GM23338 (cell line): Measurements from ENCODE around the gene NME1. TPM values are rescaled to one million over a fixed set of nuclear protein-coding genes. Genes with fewer than 3 reads are reported as not detected.
"Not testable (repeated sequence)": the region's sequence is repeated elsewhere in the genome, so short reads cannot be mapped to it uniquely, and the experiment has no call there.

Experiments used
- ATAC-seq: fragments of 200-7000 bp; cut with Tn5 transposase; 3 replicates; pipeline ENCODE4 v1.9.1; 2020
- DNase-seq: peaks from one replicate; pipeline ENCODE4 v3.0.0-alpha.2; 2015; ENCODE audit warnings: low spot score
- H2AFZ ChIP-seq: fragments of 200-600 bp; sonication (generic); 2 replicates; pipeline ENCODE4 v1.8.0; 2016; ENCODE audit warnings: antibody characterized with exemption, mild to moderate bottlenecking, moderate library complexity
- H3F3A ChIP-seq: fragments of 200-600 bp; sonication (generic); replicated peaks from 2 replicates; pipeline ENCODE4 v1.8.0; 2017; ENCODE audit warnings: antibody characterized with exemption, mixed run types, low read depth
- H3K27ac ChIP-seq: fragments of 200-600 bp; sonication (generic); 2 replicates; pipeline ENCODE4 v1.6.1; 2016; ENCODE audit warnings: low read depth
- H3K27me3 ChIP-seq: fragments of 200-600 bp; sonication (generic); 2 replicates; pipeline ENCODE4 v1.8.0; 2016; ENCODE audit warnings: mild to moderate bottlenecking, mixed run types, moderate library complexity; ENCODE audit not compliant: insufficient read depth
- H3K36me3 ChIP-seq: fragments of 200-600 bp; sonication (generic); 2 replicates; pipeline ENCODE4 v1.8.0; 2016; ENCODE audit warnings: mild to moderate bottlenecking; ENCODE audit not compliant: insufficient read depth
- H3K4me1 ChIP-seq: fragments of 200-600 bp; sonication (generic); 2 replicates; pipeline ENCODE4 v1.8.0; 2016; ENCODE audit warnings: mild to moderate bottlenecking, moderate library complexity; ENCODE audit not compliant: insufficient read depth
- H3K4me2 ChIP-seq: fragments of 200-600 bp; sonication (generic); 2 replicates; pipeline ENCODE4 v1.7.1; 2017; ENCODE audit warnings: mixed run types
- H3K4me3 ChIP-seq: fragments of 200-600 bp; sonication (generic); 2 replicates; pipeline ENCODE4 v1.6.1; 2016; ENCODE audit warnings: mixed run types
- H3K79me2 ChIP-seq: fragments of 200-600 bp; sonication (generic); replicated peaks from 2 replicates; pipeline ENCODE4 v1.8.0; 2017; ENCODE audit warnings: mild to moderate bottlenecking; ENCODE audit not compliant: insufficient read depth
- H3K9me2 ChIP-seq: fragments of 200-600 bp; sonication (generic); 2 replicates; pipeline ENCODE4 v1.8.0; 2017; ENCODE audit not compliant: insufficient read depth
- H4K20me1 ChIP-seq: fragments of 200-600 bp; sonication (generic); replicated peaks from 2 replicates; pipeline ENCODE4 v1.8.0; 2017; ENCODE audit warnings: mild to moderate bottlenecking; ENCODE audit not compliant: insufficient read depth
- H3K27ac Mint-ChIP-seq: 2 replicates; pipeline ENCODE4 v1.8.0; 2020; ENCODE audit warnings: inconsistent platforms, mild to moderate bottlenecking, moderate library complexity, mixed read lengths
- H3K27me3 Mint-ChIP-seq: 3 replicates; pipeline ENCODE4 v1.8.0; 2022; ENCODE audit warnings: low read depth, mild to moderate bottlenecking, moderate library complexity, mixed read lengths, inconsistent platforms; ENCODE audit not compliant: insufficient read depth, poor library complexity
- H3K36me3 Mint-ChIP-seq: 3 replicates; pipeline ENCODE4 v1.8.0; 2021; ENCODE audit warnings: low read depth, mild to moderate bottlenecking, inconsistent platforms, moderate library complexity, mixed read lengths
- H3K4me1 Mint-ChIP-seq: 3 replicates; pipeline ENCODE4 v1.8.0; 2020; ENCODE audit warnings: mild to moderate bottlenecking, inconsistent platforms, mixed read lengths
- H3K4me3 Mint-ChIP-seq: 3 replicates; pipeline ENCODE4 v1.8.0; 2021; ENCODE audit warnings: moderate library complexity, mild to moderate bottlenecking, inconsistent platforms, mixed read lengths
- H3K9me3 Mint-ChIP-seq: 3 replicates; pipeline ENCODE4 v1.8.0; 2020; ENCODE audit warnings: moderate library complexity, mild to moderate bottlenecking, inconsistent platforms, mixed read lengths
- CREB1 ChIP-seq: fragments of 250-450 bp; sonication (Bioruptor Pico); IDR thresholded peaks from 2 replicates; pipeline ENCODE4 v1.5.0; 2020; ENCODE audit warnings: low read depth, mild to moderate bottlenecking, moderate library complexity
- EZH2 ChIP-seq: fragments of 200-600 bp; sonication (generic); IDR thresholded peaks from one replicate; pipeline ENCODE4 v1.8.0; 2017; ENCODE audit warnings: antibody characterized with exemption, mild to moderate bottlenecking, low read depth; ENCODE audit not compliant: unreplicated experiment
- EZH2phosphoT487 ChIP-seq: fragments of 200-600 bp; sonication (generic); IDR thresholded peaks from one replicate; pipeline ENCODE4 v1.8.1; 2018; ENCODE audit warnings: antibody characterized with exemption; ENCODE audit not compliant: unreplicated experiment
- JUNB ChIP-seq: IDR thresholded peaks from one replicate; pipeline ENCODE4 v1.6.1; 2016; ENCODE audit warnings: antibody characterized with exemption; ENCODE audit not compliant: unreplicated experiment
- NANOG ChIP-seq: IDR thresholded peaks from 2 replicates; pipeline ENCODE4 v1.6.1; 2016; ENCODE audit warnings: antibody characterized with exemption, borderline replicate concordance
- POLR2AphosphoS5 ChIP-seq: IDR thresholded peaks from 2 replicates; pipeline ENCODE4 v1.6.1; 2016; ENCODE audit warnings: antibody characterized with exemption, low read depth
- ZNF114 ChIP-seq: fragments of 250-450 bp; sonication (Bioruptor Pico); IDR thresholded peaks from 2 replicates; pipeline ENCODE4 v1.5.0; 2020; ENCODE audit warnings: mild to moderate bottlenecking, moderate library complexity
- ZNF331 ChIP-seq: fragments of 250-450 bp; sonication (Bioruptor Pico); IDR thresholded peaks from 2 replicates; pipeline ENCODE4 v1.5.0; 2020; ENCODE audit warnings: low read depth, mild to moderate bottlenecking, moderate library complexity
- polyA plus RNA-seq: library from polyadenylated mRNA; unstranded; fragments of >200 nt; fragmentation: Nextera tagmentation; extraction: Ambion mirVana; gene quantifications from 2 replicates; pipeline ENCODE4 v1.2.1, GENCODE V29; 2016
- total RNA-seq: library from RNA; depleted of rRNA; stranded (reverse); fragments of >200 nt; shearing (Covaris generic); gene quantifications from 2 replicates; pipeline ENCODE4 v1.2.3, GENCODE V29; 2014
- TF ChIP-seq, protein P1 (sequence below), 2 experiments: fragments of 200-600 bp in 1 of 2; sonication (generic) in 1 of 2; conservative IDR thresholded peaks; 2 replicates each; pipeline versions ENCODE4 v1.5.1 to v1.6.1; 2016 to 2017; ENCODE audit warnings: antibody characterized with exemption in 2 of 2, low read depth in 2 of 2, mild to moderate bottlenecking in 2 of 2, moderate library complexity in 1 of 2
- TF ChIP-seq, protein P2 (sequence below): IDR thresholded peaks from one replicate; pipeline ENCODE4 v1.6.1; 2018; ENCODE audit warnings: antibody characterized with exemption; ENCODE audit not compliant: unreplicated experiment
- TF ChIP-seq, protein P3 (sequence below): IDR thresholded peaks from 2 replicates; pipeline ENCODE4 v1.6.1; 2016; ENCODE audit warnings: antibody characterized with exemption

The NME1 gene
- total and polyA plus RNA-seq, 2 experiments from 2014 or later, result 159 to 534 TPM

DNA sequence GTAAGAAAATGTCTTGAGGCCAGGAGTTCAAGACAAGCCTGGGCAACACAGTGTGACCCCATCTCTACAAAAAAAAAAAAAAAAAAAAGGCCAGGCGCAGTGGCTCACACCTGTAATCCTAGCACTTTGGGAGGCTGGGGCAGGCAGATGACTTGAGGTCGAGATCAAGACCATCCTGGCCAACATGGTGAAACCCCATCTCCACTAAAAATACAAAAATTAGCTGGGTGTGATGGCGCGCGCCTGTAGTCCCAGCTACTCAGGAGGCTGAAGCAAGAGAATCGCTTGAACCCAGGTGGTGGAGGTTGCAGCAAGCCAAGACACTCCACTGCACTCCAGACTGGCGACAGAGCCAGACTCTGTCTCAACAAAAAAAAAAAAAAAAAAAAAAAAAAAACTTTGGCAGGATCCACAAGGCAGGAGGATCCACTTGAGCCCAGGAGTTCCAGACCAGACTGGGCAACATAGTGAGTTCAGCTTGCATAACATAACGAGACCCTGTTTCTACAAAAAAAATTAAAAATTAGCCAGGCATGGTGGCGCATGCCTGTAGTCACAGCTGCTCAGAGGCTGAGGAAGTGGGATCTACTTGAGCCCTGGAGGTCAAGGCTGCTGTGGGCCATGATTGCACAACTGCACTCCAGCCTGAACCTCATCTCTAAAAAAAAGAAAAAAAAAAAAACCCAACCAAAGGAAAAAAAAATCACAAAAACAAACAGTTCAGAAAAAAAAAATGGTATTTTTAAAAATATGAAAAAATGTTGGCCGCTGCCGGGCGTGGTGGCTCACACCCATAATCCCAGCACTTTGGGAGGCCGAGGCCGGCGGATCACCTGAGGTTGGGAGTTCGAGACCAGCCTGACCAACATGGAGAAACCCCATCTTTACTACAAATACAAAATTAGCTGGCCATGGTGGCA, 40.8 kb upstream of the NME1 start:
- H3K36me3 Mint-ChIP-seq, H3K27me3 ChIP-seq, H3K9me2 ChIP-seq, DNase-seq, H3K4me3 Mint-ChIP-seq, H3K4me3 ChIP-seq, H3K36me3 ChIP-seq, H3K27me3 Mint-ChIP-seq, H3K4me2 ChIP-seq, H3K4me1 Mint-ChIP-seq, H3K4me1 ChIP-seq, H2AFZ ChIP-seq, H3F3A ChIP-seq, H3K27ac ChIP-seq, H3K27ac Mint-ChIP-seq, H3K9me3 Mint-ChIP-seq, ATAC-seq: not testable (repeated sequence)
- Histone ChIP-seq H4K20me1 (peaks cover 22% of the 10 kb centered on the region), H3K79me2 (peaks cover 99% of the 10 kb centered on the region)

DNA sequence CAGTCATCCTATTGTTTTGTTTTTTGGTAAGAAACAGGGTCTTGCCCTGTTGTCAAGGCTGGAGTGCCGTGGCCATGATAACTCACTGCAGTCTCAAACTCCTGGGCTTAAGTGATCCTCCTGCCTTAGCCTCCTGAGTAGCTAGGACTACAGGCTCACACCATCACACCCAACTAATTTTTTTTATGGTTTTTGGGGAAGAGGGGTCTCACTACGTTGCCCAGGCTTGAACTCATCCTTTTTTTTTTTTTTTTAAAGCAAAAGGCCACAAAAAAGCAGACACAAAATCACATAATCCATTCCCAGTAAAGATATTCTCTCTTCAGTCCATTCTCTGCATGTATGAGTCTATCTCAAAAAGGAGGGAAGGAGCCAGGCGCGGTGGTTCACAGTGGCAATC, 38.2 kb upstream of the NME1 start:
- Histone ChIP-seq H2AFZ (no peak overlapping the region), H3K36me3 (no peaks in the 10 kb centered on the region), H3F3A (no peaks in the 10 kb centered on the region), H3K4me2 (no peak overlapping the region), H3K9me2 (no peaks in the 10 kb centered on the region), H4K20me1 (peaks cover 32% of the 10 kb centered on the region), H3K4me1 (peaks cover 15% of the 10 kb centered on the region), H3K4me3 (no peak overlapping the region), H3K27ac (no peak overlapping the region), H3K27me3 (no peaks in the 10 kb centered on the region), H3K79me2 (peaks cover 95% of the 10 kb centered on the region)
- no peak for ATAC-seq
- H3K4me3 Mint-ChIP-seq, result no peak overlapping the region
- no peak for DNase-seq
- H3K27me3 Mint-ChIP-seq, result peaks cover 1% of the 10 kb centered on the region
- peaks cover 10% of the 10 kb centered on the region for H3K4me1 Mint-ChIP-seq
- peak overlapping the region; percentile 72 for H3K27ac Mint-ChIP-seq
- H3K9me3 Mint-ChIP-seq, result no peaks in the 10 kb centered on the region
- no peaks in the 10 kb centered on the region for H3K36me3 Mint-ChIP-seq
- no peak for TF ChIP-seq CREB1 (CRISPR knock-in tag)
- TF ChIP-seq, protein P1, sequence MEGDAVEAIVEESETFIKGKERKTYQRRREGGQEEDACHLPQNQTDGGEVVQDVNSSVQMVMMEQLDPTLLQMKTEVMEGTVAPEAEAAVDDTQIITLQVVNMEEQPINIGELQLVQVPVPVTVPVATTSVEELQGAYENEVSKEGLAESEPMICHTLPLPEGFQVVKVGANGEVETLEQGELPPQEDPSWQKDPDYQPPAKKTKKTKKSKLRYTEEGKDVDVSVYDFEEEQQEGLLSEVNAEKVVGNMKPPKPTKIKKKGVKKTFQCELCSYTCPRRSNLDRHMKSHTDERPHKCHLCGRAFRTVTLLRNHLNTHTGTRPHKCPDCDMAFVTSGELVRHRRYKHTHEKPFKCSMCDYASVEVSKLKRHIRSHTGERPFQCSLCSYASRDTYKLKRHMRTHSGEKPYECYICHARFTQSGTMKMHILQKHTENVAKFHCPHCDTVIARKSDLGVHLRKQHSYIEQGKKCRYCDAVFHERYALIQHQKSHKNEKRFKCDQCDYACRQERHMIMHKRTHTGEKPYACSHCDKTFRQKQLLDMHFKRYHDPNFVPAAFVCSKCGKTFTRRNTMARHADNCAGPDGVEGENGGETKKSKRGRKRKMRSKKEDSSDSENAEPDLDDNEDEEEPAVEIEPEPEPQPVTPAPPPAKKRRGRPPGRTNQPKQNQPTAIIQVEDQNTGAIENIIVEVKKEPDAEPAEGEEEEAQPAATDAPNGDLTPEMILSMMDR (conservative IDR thresholded peaks at IDR 0.05; ENCODE audit: low read depth in 2 of 2), result no peak
- TF ChIP-seq NANOG, result no peak
- TF ChIP-seq ZNF331 (CRISPR knock-in tag), result no peak
- TF ChIP-seq, protein P2, sequence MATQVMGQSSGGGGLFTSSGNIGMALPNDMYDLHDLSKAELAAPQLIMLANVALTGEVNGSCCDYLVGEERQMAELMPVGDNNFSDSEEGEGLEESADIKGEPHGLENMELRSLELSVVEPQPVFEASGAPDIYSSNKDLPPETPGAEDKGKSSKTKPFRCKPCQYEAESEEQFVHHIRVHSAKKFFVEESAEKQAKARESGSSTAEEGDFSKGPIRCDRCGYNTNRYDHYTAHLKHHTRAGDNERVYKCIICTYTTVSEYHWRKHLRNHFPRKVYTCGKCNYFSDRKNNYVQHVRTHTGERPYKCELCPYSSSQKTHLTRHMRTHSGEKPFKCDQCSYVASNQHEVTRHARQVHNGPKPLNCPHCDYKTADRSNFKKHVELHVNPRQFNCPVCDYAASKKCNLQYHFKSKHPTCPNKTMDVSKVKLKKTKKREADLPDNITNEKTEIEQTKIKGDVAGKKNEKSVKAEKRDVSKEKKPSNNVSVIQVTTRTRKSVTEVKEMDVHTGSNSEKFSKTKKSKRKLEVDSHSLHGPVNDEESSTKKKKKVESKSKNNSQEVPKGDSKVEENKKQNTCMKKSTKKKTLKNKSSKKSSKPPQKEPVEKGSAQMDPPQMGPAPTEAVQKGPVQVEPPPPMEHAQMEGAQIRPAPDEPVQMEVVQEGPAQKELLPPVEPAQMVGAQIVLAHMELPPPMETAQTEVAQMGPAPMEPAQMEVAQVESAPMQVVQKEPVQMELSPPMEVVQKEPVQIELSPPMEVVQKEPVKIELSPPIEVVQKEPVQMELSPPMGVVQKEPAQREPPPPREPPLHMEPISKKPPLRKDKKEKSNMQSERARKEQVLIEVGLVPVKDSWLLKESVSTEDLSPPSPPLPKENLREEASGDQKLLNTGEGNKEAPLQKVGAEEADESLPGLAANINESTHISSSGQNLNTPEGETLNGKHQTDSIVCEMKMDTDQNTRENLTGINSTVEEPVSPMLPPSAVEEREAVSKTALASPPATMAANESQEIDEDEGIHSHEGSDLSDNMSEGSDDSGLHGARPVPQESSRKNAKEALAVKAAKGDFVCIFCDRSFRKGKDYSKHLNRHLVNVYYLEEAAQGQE, result no peak
- TF ChIP-seq, protein P3, sequence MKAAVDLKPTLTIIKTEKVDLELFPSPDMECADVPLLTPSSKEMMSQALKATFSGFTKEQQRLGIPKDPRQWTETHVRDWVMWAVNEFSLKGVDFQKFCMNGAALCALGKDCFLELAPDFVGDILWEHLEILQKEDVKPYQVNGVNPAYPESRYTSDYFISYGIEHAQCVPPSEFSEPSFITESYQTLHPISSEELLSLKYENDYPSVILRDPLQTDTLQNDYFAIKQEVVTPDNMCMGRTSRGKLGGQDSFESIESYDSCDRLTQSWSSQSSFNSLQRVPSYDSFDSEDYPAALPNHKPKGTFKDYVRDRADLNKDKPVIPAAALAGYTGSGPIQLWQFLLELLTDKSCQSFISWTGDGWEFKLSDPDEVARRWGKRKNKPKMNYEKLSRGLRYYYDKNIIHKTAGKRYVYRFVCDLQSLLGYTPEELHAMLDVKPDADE, result no peak
- no peak for TF ChIP-seq JUNB
- TF ChIP-seq ZNF114 (CRISPR knock-in tag), result no peak
- TF ChIP-seq POLR2AphosphoS5, result no peak
- no peak for TF ChIP-seq EZH2
- no peak for TF ChIP-seq EZH2phosphoT487
